HL-60/S4 treated with retinoic acid at 250 ng/mL for 4 days and 3 days (cell line): Measurements from ENCODE around the gene ZSCAN12.

ENCODE experiments used
- in situ Hi-C: fragments of 300-500 bp; cut with MboI; formaldehyde crosslinking; loops from 2 replicates; pipeline ENCODE4 v1.7.0; 2022; ENCODE audit warnings: low sequenced_read_pairs

ZSCAN12 gene

DNA sequence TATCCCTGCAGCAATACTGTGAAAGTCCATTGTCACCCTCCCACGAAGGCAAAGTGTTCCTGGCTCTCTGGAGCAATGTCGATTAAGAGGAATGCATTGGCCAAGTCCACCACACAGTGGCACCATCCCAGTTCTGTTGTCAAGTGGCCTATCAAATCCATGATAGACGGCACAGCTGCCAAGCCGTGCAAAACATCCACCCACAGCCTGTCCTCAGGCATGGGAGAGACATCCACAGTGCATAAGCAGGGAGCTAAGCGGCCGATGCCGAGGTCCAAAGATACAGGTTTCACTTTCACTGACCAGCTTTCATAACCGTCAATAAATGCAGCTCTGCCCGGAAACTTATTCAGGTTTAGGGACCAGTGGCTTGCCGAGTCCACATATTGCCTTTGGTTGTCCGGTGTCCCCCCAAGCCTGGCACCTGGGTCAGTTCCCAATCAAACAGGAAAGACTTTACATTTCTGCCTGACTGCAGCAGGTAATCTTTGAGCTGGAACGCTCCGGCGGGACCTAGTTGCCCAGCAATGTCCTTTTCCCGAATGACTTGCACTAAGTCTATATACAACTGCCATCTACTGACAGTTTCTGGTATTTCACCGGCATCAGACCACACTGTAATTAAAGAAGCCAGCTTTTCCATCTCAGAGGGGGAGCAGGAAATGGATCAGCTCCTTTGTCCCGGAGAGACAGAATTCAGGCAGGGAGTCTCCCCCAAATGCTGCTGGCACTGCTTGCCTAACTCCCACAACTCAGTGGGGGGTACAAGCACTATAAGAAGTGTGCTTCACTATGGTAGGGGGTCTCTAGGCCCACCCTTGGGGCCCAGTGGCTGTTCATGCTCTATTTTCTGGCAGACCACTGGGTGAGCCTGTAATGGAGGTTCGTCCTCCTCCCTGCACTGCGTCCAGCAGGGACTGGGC is 43.5 kb downstream of the ZSCAN12 start:
- in situ Hi-C loops, result loop anchor here (10.0 to 25.0 kb wide), 2 partner anchors 221 to 444 kb away; partner anchors contain the start of gene OR2B2

GRCh38 chr6:28354688-28355554 is 44.6 kb downstream of the ZSCAN12 start:
- in situ Hi-C loops, result loop anchor here (10.0 to 25.0 kb wide), 2 partner anchors 220 to 443 kb away; partner anchors contain the start of gene OR2B2

- in situ Hi-C loops, result loop anchor here (10.0 to 25.0 kb wide), 2 partner anchors 219 to 442 kb away; partner anchors contain the start of gene OR2B2
These were observed 45.4 kb downstream of the ZSCAN12 start for GRCh38 chr6:28353981-28354676.

DNA sequence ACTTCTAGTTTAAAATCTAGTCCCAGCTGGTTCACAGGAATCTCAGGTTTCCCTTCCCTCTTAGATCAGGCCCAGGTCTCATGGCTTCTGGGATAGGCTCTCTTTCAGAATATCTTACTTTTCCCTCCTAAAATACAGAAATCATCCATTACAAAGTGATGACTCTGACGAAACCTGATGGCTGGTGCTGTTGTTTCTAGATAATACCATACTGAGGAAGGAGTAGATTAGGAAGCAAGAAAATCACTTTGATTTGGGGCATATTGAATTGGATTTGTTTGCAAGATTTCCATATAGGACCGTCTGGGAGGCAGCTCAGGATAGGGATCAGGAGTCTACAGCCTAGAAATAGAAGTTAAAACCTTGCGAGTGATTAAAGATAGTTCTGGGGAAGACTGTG is 46.2 kb downstream of the ZSCAN12 start:
- in situ Hi-C loops, result loop anchor here (10.0 to 25.0 kb wide), 2 partner anchors 219 to 441 kb away; partner anchors contain the start of gene OR2B2

- in situ Hi-C loops, result loop anchor here (10.0 to 25.0 kb wide), 2 partner anchors 217 to 439 kb away; partner anchors contain the start of gene OR2B2
These were observed 48.0 kb downstream of the ZSCAN12 start for GRCh38 chr6:28351493-28351925.

GRCh38 chr6:28351087-28351486 is 48.5 kb downstream of the ZSCAN12 start:
- in situ Hi-C loops, result loop anchor here (10.0 to 25.0 kb wide), 2 partner anchors 216 to 439 kb away; partner anchors contain the start of gene OR2B2

- in situ Hi-C loops, result loop anchor here (10.0 to 25.0 kb wide), 2 partner anchors 215 to 438 kb away; partner anchors contain the start of gene OR2B2
These were observed 49.4 kb downstream of the ZSCAN12 start, which contains the start of gene ZKSCAN3 for GRCh38 chr6:28349892-28350737. ZKSCAN3 (plus strand) TSS chr6:28349947; CDS start chr6:28359587, 9,640 bp downstream.

GRCh38 chr6:28349344-28349891 is 50.1 kb downstream of the ZSCAN12 start:
- in situ Hi-C loops, result no loop called here

- in situ Hi-C loops, result no loop called here
These were observed 52.4 kb downstream of the ZSCAN12 start for GRCh38 chr6:28347119-28347518.

- in situ Hi-C loops, result no loop called here
These were observed 54.3 kb downstream of the ZSCAN12 start for GRCh38 chr6:28345201-28345600.

- in situ Hi-C loops, result no loop called here
These were observed 55.5 kb downstream of the ZSCAN12 start for GRCh38 chr6:28343898-28344677.

DNA sequence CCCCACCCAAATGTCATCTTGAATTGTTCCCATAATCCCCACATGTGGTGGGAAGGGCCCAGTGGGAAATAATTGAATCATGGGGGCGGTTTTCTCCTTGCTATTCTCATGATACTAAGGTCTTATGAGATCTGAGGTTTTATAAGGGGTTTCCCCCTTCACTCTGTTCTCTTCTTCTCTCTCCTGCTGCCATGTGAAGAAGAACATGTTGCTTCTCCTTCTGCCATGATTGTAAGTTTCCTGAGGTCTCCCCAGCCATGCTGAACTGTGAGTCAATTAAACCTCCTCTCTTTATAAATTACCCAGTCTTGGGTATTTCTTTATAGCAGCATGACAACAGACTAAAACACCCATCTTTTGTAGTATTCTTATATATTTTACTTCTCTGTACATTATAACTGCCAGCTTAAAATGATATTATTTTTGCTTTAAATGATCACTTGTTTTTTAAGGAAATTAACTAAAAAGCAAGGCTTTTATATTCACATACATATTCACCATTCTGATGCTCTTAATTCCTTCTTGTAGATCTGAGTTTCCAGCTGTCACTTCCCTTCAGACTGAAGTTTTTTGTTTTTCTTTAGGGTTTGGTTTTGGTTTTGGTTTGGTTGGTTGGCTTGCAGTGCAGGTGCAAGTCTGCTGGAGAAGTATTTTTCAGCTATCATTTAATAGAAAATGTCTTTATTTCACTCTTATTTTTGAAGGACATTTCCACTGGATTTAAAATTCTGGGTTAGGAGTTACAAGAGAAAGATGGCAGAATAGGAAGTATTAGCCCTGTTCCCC is 59.0 kb downstream of the ZSCAN12 start:
- in situ Hi-C loops, result no loop called here

- in situ Hi-C loops, result no loop called here
These were observed 62.4 kb downstream of the ZSCAN12 start for GRCh38 chr6:28337121-28337520.

GRCh38 chr6:28336284-28337120 is 63.0 kb downstream of the ZSCAN12 start:
- in situ Hi-C loops, result no loop called here

GRCh38 chr6:28335564-28336283 is 63.8 kb downstream of the ZSCAN12 start, which contains the start of gene ZSCAN31:
ZSCAN31 (minus strand) TSS chr6:28336148; CDS start chr6:28329683, 6,465 bp downstream.
- in situ Hi-C loops, result no loop called here
